HG02759 (cell line): ENCODE data around the gene TNFAIP8L1.

Experiments used
- ATAC-seq: cut with Tn5 transposase; IDR thresholded peaks from one replicate; pipeline ENCODE4 v1.9.1; 2021; ENCODE audit warnings: mild to moderate bottlenecking, moderate library complexity; ENCODE audit not compliant: unreplicated experiment

Gene TNFAIP8L1

DNA sequence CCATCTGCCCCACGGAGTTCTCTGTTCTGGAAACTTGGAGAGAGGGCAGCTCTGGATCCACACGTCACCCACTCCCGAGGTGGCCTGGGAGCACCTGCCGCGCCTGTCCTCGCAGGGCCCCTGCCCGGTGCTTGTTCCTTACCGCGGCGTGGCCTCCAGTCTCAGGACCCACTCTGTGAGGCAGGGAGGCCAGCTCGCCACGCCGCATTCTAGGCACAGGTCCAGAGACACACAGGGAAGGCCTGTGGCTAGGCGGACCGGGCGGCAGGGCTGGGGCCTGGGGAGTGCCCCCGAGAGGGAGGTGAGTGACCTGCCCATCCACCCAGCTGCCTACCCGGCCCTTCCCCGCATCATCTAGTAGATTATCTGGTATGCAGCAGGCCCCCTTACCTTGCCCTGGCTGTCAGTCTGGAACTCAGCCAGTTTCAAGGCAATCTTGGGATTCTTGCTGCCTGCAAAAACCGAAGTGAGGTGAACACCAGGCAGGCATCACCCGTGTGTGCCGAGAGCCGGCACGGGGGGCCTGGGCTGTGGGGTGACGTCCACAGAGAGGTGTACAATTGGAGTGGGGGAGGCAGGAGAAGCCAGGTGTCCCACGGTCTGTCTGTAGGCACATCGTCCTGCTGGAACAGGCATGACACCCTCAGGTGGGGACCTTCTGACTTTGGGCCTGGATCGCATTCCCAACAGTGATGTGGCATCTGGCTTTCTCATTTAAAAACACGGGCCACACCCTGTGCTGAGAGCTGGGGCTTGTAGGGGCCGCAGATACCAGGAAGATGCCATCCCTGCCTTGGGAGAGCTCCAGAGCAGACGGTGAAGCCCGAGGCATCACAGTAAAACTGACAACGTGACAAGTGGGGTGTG is 60.7 kb downstream of the TNFAIP8L1 start:
- no peak for ATAC-seq

GRCh38 chr19:4700693-4700970 is 61.3 kb downstream of the TNFAIP8L1 start:
- no peak for ATAC-seq

DNA sequence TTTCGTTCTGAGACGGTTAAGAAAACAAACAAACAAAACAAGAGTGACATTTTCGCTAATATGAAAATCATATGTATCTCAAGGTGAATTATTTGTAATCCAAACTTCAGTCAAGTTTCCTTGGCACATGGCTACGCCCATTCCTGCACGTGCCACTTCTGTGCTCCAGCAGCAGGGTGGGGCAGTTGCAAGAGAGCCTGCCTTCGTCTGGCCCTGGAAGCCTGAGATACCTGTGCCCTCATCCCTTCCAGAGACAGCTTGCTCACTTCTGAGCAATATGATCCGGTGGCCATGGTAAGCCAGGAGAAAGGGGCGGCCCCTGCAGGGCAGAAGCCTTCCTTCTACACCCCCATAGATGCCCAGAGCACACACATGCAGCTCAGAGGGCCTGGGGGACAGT is 62.2 kb downstream of the TNFAIP8L1 start:
- ATAC-seq: no peak

DNA sequence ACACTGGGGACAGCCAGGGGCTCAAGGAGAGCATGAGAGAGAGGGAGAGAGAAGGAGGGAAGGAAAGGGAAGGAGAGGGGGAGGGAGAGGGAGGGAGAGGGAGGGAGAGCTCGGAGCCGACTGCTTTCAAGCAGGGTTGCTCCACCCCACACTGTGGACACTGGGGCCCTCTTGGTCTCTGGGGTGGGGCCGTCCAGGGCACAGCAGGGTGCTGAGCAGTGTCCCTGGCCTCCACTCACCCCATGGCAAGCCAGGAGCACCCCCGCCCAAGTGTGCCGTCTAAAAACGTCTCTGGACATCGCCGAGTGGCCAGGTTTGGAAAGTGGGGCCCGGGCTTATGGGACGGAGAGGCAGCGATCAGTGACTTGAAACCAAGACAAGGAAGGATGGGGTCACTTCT is 63.4 kb downstream of the TNFAIP8L1 start:
- no peak for ATAC-seq

DNA sequence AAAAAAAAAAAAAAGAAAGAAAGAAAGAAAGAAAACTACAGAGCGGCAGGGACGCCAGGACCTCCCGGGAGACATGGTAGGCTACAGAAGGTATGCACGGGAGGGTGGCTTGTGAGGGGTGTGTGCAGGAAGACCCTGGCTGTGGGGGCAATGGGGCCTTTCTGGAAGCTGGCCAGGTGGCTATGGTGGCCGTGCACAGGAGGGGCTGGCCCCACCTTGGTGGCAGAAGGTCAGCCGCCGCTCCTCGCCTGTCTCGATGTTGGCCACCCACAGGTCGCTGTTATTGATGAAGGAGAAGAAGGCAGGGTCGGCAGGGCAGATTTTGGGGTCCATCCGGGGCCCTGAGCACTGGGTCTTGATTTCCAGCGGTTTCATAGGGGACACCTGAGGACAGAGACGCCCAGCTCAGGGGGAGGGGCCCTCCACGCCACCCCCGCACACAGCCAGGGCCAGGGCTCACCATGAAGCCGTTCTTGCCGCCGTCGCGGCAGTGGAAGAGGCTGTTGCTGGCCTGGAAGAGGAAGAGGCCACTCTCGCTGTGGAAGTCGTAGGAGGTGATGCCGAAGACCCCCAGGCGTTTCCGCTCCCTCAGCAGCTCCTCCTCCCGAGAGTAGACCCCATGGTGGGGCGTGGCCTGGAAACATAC is 64.5 kb downstream of the TNFAIP8L1 start:
- ATAC-seq: no peak

DNA sequence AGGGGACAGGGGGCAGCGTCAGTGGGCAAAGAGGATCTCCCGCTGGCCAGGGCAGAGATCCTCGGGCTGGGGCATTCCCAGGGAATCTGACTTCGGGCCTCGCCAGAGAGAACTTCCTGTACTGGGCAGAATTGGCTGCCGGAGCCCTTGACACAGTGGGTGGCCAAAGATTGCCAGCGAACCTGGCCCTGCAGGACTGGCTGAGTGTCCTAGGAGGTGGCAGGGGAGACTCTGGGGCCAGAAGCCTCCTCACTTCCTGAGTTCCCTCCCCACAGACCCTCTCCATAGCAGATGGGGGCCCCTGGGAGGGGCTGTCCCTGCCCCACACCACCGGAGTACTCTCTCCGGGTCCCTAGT is 65.0 kb downstream of the TNFAIP8L1 start:
- no peak for ATAC-seq
